GM18873 (cell line): ENCODE data around the gene MYBBP1A.
"Not testable (repeated sequence)": the region's sequence is repeated elsewhere in the genome, so short reads cannot be mapped to it uniquely, and the experiment has no call there.

Source experiments
- ATAC-seq: cut with Tn5 transposase; IDR thresholded peaks from one replicate; pipeline ENCODE4 v1.9.1; 2021; ENCODE audit warnings: mild to moderate bottlenecking, moderate library complexity, moderate number of reproducible peaks; ENCODE audit not compliant: unreplicated experiment, low FRiP score

The MYBBP1A gene, protein sequence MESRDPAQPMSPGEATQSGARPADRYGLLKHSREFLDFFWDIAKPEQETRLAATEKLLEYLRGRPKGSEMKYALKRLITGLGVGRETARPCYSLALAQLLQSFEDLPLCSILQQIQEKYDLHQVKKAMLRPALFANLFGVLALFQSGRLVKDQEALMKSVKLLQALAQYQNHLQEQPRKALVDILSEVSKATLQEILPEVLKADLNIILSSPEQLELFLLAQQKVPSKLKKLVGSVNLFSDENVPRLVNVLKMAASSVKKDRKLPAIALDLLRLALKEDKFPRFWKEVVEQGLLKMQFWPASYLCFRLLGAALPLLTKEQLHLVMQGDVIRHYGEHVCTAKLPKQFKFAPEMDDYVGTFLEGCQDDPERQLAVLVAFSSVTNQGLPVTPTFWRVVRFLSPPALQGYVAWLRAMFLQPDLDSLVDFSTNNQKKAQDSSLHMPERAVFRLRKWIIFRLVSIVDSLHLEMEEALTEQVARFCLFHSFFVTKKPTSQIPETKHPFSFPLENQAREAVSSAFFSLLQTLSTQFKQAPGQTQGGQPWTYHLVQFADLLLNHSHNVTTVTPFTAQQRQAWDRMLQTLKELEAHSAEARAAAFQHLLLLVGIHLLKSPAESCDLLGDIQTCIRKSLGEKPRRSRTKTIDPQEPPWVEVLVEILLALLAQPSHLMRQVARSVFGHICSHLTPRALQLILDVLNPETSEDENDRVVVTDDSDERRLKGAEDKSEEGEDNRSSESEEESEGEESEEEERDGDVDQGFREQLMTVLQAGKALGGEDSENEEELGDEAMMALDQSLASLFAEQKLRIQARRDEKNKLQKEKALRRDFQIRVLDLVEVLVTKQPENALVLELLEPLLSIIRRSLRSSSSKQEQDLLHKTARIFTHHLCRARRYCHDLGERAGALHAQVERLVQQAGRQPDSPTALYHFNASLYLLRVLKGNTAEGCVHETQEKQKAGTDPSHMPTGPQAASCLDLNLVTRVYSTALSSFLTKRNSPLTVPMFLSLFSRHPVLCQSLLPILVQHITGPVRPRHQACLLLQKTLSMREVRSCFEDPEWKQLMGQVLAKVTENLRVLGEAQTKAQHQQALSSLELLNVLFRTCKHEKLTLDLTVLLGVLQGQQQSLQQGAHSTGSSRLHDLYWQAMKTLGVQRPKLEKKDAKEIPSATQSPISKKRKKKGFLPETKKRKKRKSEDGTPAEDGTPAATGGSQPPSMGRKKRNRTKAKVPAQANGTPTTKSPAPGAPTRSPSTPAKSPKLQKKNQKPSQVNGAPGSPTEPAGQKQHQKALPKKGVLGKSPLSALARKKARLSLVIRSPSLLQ (N-terminal part only)

DNA sequence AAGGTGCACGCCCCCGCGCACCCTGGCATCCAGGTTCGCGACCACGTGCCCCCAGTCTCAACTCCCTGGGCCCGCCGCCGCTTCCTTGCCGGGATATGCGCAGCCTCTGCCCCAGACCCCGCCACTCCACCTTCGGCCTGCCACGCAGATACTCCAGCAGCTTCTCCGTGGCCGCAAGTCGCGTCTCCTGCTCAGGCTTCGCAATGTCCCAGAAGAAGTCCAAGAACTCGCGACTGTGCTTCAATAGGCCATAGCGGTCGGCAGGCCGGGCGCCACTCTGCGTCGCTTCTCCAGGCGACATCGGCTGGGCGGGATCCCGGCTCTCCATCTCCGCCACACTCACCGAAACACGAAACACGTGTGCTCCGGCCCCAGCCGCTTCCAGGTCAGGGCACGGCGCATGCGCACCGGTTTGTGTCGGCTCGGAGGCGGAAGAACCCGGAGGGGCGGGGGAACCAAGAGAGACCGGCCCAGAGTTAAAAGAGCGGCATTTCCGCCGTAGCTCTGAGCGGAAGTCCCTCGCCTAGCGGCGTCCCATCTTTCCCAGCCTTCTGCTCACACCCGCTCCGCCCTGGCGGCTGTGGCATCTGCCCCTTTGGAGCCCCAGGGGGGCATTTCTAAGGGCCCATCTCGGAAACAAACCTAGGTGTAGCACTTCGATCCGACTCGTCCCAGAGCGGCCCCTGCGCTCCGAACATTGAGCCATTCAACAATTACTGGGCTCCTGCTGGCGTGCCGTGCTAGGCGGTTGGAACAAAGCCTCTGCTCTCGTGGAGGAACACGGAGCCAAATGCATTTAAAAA is at the start of gene MYBBP1A:
Gene MYBBP1A, minus strand, starts transcription at position 388 of the 803 bp plus-strand sequence. Its CDS starts 60 bp downstream, at position 328.
- ATAC-seq: peak; percentile 67

DNA sequence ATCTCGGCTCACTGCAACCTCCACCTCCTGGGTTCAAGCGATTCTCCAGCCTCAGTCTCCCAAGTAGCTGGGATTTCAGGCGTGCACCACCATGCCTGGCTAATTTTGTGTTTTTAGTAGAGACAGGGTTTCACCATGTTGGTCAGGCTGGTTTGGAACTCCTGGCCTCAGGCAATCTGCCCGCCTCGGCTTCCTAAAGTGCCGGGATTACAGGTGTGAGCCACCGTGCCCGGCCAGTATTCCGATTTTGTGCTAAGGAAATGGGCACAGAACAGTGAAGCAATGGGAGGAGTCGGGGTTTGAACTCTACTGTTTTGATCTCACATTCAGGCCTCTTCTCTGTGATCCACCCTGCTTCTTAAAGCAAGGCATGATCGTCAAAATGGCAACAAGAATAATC is 49.6 kb upstream of the MYBBP1A start:
- not testable (repeated sequence) for ATAC-seq

DNA sequence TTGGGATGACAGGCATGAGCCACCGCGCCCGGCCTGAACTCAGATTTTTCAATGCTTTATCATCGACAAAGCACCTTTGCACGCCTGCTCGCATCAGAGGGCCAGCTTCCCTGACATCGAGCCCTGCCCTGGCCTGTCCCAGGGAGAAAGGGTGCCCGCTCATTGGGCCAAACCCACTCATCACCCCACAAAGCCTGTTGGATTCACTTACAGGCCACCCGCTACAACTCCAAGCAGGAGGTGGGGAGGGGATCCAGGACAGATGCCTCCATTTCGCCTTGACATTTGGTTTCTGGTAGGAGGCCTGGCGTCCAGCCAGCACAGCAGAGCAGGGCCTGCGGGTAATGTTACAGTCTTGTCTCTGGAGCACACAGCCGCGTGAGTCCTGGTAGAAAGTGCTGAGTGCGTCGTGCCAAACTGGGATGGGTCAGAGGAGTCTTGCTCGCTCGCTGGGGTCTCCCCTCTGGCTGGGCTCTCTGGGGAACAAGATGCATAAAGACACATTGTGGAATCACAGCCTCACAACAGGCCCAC is 49.0 kb upstream of the MYBBP1A start:
- ATAC-seq: no peak

DNA sequence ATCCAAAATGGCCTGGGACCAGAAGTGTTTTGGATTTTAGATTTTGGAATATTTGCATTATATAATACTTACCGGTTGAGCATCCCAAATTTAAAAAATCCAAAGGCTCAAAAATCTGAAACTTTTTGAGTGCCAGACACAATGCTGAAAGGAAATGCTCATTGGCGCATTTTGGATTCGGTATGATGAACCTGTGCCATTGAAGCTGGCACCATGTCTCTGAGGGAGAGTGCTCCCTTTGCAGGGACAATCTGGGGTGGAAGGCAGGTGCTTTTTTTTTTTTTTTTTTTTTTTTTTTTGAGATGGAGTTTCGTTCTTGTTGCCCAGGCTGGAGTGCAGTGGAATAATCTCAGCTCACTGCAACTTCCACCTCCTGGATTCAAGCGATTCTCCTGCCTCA is 46.9 kb upstream of the MYBBP1A start:
- ATAC-seq: no peak

DNA sequence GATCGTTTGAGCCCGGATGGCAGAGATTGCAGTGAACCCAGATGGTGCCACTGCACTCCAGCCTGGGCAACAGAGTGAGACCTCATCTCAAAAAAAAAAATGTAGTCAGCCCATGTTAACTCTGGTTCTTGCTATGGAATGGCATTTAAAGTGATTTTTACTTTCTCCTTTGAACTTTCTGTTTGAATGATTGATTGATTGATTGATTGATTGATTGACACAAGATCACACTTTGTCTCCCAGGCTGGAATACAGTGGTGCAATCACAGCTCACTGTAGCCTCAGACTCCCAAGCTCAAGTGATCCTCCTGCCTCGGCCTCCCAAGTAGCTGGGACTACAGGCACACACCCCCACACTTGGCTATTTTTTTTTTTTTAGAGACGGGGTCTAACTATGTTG is 46.1 kb upstream of the MYBBP1A start:
- no peak for ATAC-seq

DNA sequence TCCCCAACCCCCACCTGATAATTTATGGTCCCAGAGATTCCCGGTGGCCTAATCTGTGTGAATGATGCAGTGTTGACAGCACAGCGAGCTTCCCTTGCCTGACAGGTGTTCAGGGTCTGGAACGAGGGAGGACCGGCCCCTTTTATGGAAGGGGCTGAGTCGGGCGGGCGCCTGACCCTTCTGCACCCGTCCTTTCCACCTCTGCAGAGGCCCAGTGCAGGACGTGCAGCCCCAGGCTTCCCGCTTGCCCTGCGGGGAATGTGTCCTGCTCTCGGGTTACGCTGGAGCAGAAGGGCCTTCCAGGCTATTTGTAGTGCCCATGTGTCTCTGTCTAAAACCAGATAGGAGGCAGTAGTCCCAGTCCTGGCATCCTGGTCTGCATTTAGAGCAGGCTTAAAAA is 45.4 kb upstream of the MYBBP1A start:
- no peak for ATAC-seq

DNA sequence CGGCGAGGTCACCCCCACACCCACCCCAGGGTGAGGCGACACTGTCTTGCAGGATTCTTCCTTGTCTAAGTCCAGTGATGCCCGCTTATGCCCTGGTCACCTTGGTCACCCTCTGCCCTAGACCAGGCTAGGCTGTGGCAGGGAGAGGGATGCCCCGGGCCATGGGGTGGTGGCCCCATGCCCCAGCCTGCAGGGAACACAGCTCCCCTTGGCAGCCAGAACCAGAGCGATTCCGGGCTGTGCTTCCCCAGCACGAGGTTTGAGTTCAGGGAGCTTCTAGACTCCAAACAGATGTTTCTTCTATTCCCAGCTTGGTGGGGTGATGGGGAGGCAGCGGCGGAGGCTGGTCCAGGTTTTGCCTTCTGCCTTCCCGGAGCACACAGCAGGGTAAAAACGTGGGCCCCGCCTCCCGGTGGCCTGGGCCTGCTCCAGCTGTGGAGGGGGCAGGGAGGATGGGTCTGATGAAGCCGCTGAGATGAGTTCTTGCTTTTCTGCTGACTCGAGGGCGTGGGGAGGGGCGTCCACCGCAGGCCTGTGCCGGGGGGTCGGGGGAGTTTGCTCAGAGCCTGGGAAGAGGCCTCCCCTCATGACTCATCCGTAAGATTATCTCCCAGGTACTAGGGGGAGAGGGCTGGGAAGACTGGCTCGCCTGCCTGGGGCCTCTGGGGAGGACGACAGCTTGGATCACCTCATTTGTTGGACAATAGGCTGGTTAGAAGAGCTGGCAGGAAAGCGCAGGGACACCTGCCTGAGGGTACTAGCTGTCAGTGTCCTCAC is 44.5 kb upstream of the MYBBP1A start:
- no peak for ATAC-seq

DNA sequence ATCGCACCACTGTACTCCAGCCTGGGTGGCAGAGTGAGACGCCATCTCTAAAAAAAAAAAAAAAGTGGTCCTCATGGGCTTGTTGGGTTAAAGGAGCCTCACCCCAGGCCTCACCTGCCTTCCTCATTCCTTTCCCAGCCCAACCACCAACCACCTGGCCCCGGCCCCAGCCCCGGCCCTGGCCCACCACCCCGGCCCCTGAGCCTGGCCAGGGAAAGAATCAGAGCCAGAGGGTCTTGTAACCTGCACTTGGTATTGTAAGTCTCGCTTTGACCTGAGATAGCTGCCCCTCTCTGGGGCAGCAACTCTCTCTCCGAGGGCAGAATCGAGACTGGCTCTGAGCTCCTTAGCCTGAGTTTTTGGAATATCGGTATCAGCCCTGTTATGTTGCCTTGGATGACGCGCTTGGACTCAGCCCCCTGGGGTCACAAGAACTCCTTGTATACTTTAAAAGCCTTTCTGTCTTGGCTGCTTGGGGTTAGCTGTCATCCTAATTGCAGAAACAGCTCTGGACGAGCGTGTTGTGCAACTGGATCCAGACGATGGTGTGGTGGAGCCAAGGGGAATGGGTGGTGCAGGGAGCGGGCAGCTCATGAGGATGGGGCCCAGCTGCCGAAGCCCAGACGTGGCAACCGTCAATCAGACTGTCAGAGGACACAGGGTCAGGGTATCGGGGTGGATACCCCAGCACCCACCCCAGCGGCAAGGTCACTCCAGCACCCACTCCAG is 43.8 kb upstream of the MYBBP1A start:
- ATAC-seq: no peak

DNA sequence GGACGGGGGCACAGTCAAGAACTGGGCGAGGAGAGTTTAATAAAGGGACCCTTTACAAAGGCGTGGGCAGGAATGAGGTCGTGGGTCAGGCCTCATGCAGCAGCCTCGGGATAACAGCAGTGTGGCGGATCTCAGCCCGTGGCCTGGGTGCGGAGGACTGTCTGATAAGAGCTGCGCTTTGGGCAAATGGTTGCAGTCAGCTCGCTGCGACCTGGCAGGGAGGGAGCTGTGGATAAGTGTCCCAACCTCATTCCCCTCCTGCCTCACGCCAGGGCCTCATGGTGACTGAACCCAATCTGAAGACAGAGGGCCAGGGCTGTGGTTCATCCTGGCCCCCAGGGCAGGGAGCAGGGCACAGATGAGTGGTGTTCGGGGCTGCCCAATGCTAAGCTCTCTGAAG is 42.8 kb upstream of the MYBBP1A start:
- no peak for ATAC-seq

DNA sequence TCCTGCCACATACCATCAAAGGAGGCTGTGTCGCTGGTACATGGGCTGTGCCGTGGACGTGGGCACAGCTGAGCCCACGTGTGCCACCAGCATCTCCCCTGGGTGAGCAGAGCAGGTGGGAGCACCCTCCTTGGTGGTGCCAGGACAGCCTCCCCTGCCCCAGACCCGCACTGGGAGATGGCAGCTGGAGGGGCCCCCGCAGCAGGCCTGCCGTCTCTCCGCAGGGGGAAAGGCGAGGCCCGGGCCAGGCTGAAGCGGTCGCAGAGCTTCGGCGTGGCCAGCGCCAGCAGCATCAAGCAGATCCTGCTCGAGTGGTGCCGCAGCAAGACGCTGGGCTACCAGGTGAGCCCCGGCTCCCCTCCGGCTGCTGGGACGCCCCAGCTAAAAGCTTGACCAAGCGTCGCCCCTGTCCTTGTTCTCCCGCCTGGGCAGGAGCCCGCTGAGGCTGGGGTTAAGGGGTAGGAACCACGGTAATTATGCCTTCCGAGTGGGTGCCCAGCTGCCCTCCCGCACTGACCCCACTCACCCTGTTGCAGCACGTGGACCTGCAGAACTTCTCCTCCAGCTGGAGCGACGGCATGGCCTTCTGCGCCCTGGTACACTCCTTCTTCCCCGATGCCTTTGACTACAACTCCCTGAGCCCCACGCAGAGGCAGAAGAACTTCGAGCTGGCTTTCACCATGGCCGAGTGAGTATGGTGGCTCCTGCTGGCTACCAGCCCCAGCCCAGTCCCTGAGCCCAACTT is 41.6 kb upstream of the MYBBP1A start:
- no peak for ATAC-seq

DNA sequence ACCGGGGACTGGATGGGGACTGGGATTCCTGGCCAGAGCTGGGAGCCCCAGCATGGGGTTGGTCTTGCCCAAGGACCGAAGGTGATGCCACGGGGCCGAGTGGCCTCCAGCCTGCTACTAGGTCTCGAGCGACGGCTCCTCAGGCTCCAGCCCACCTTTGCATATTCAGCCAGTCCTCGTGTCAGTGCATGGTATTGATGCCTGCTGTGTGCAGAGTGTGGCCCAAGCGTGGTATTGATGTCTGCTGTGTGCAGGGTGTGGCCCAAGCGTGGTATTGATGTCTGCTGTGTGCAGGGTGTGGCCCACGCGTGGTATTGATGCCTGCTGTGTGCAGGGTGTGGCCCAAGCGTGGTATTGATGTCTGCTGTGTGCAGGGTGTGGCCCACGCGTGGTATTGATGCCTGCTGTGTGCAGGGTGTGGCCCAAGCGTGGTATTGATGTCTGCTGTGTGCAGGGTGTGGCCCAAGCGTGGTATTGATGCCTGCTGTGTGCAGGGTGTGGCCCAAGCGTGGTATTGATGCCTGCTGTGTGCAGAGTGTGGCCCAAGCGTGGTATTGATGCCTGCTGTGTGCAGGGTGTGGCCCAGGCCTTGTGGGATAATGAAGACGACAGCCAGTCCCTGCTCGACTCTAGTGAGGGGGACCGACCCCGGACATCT is 40.6 kb upstream of the MYBBP1A start:
- ATAC-seq: not testable (repeated sequence)

DNA sequence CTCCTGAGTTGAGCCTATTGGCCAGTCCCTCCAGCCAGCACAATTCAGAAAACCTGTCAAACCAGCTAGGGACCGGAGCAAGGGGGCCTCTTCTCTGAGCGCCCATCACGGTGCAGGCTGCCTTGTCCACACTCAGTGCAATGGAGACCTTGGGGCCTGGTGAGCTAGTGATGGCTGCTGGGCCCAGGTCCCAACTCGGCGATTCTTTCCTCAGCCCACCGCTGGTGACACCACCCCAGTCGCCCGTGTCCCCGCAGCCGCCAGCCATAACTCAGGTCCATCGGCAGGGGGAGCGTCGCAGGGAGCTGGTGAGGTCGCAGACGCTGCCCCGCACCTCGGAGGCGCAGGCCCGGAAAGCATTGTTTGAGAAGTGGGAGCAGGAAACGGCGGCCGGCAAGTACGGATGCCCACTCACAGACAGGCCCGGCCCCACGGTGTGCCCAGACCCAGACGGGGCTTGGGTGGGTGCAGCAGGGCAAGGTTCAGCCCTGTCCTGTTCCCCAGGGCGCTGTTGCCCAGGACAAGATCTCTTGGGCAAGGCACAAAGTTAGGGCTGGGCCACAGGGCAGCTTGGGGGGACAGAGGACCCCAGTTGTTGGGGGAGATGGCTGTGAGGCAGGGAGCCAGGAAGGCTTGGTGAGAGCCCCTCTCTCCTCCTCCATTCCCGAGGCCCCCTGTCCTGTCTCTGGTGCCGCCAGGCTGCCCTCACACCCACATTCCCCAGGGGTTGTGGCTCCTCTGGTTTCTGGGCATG is 39.9 kb upstream of the MYBBP1A start:
- ATAC-seq: no peak

DNA sequence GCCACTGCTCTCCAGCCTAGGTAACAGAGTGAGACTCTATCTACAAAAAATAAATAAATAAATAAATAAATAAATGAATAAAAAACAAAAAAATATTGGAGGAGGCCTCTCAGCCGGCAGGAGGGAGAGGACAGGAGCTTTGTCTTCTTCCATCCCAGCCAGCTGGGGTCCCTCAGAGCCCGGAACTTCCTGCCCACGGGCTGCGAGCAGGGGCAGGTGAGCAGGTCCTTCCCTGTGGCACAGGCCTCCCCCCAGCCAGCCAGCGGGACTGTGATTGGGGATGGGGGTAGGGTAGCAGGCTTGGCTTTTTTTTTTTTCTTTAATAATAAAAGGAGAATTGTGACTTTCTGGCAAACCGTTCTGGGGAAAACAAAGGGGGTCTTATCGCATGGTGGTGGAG is 39.2 kb upstream of the MYBBP1A start:
- ATAC-seq: no peak

DNA sequence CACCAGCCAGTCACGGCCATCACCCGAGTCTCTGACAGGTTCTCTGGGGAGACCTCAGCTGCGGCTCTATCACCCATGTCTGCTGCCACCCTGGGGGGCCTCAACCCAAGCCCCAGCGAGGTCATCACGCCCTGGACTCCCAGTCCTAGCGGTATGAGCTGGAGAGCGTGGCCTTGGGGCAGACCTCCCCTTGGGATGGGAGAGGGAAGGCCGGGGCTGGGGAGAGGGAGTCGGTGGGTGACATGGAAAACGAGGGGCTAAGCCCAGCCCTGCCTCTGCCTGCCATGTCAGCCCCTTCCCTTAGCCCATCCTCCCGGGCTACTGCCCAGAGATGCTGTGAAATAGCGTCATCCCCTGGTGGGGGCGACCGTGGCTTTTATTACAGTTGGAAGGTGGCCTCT is 37.8 kb upstream of the MYBBP1A start:
- ATAC-seq: no peak

DNA sequence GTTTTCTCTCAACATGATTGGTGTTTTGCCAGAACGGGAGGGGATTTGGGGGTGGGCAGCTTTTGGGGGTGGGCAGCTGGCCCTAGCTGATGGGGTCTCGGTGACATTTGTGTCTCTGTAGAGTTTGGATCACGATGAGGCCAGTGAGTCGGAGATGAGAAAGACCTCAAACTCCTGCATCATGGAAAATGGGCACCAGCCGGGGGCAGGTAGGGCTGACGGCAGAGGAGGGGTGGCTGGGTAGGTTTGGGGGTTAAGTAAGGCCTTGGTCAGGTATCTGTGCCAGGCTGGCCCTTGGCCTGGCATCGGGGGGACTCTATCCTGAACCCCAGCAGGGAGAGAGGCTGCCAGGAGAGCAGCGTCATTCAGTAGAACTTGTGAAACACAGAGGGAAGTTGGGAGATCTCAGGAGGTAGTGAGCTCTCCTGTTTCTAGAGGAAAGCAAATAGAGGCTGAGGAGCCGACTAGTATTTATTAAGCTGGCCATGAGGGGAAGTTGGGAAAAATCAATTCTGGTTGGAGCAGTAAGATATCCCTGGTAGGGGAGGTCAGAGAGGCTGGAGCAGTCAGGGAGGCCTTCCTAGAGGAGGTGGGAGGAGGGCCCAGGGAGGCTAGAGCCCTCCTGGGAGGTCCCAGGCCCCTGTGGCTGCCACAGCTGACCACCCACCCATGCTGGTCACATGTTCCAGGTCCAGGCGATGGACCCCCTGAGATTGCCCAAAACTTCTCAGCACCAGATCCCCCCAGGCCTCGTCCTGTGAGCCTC is 37.2 kb upstream of the MYBBP1A start:
- no peak for ATAC-seq

DNA sequence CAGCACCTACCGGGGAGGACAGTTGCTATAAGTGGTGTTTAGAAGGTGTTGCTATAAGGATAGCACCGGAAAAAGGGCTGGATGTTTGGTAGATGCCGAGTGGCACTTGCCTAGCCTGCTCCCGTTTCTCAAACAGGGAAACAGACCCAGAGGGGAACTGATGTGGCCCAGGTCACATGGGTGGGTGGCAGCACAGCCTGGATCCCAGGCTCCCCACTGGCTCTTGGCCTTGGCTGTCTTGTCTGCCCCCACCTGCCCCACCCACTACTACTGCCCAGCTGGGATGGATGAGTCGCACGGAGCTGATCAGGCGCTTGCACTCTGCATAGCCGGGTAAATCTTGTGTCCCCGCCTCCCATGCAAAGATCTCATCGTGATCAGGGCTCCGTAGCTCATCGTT is 36.3 kb upstream of the MYBBP1A start:
- ATAC-seq: no peak
